ENCODE results near the gene CLRN1.

GRCh38 chr3:150902988-150903387 is 69.5 kb downstream of the CLRN1 start:
- no peak for TF ChIP-seq CTCF (IDR thresholded peaks at IDR 0.05)
- no peak for TF ChIP-seq POLR2A (IDR thresholded peaks at IDR 0.05)
